Kidney capillary endothelial cell (primary cell): ENCODE measurements around the gene TXK.

ENCODE experiments used
- DNase-seq: peaks from one replicate; pipeline ENCODE4 v3.0.0-alpha.2; 2018; ENCODE audit warnings: low spot score

The TXK gene

DNA sequence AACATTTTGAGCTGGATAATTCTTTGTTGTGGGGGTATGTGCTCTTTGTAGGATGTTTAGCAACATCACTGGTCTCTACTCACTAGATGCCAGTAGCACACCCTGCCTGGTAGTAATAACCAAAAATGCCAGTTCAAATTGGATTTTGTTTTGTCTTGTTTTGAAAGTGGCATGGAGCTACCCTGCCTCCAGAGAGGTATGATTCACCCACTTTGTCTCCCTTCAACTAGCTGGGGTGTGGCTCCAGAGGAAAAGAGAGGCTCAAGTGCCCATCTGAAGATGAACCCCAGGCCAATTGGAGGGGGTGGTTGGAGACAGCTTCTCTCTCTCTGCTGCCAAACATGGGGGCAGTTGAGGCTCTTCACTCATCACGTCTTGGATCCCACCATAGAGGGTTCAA lies 83.0 kb downstream of the TXK start:
- DNase-seq = no peak

DNA sequence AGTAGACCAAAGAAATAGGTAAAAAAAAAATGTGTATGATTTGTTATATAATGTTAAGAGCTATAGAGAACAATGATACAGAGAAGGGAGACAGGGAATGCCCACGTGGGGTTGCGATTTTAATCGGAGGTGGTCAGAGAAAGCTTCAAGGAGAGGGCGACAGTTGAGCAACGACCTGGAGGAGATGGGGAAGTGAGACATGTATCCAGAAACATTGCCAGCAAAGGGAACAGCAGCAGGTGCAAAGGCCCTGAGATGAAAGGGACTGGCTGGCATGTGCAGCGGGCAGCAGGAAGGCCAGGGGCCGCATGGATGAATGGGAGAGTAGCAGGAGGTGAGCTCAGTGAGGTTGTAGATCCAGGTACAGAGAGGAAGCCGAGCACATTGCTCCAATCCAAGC lies 84.6 kb downstream of the TXK start:
- no peak for DNase-seq

DNA sequence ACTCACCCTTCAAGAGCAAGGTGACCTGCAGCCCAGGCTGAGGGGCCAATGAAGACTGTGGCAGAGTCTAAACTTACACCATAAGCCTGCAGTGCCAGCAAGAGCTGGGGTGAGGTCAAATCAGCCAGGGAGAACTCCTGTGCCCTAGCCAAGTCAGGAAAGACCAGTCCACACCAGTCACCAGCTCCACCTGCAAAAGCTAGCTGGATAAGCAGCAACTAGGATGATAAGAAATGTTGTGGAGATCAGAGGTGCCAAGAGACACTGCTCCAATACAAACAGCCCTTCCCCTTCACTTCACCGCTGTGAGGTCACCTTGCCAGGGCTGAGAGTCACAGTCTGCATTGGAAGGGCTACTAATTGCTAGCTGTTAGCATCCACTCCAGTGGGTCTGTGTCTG lies 86.2 kb downstream of the TXK start:
- DNase-seq = no peak

DNA sequence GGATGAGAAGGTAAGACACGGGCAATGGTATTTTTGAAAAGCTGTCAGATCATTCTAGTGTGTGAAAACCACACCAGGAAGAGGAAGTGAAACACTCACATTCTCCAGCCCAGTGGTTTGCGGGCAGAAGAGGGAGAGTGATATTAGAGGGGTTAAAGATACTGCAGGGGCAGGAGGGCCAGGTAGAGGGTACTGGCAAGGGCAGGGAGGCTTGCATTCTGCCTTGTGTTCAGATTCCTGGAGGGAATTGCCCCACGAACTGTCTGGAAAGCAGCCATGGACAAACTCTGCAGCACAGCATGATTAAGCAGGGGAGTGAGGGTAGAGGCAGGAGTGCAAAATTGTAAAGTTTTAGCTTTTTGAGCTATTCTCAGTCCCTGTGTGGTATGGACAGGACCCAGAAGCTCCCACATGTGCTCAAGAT lies 86.6 kb downstream of the TXK start:
- no peak for DNase-seq

DNA sequence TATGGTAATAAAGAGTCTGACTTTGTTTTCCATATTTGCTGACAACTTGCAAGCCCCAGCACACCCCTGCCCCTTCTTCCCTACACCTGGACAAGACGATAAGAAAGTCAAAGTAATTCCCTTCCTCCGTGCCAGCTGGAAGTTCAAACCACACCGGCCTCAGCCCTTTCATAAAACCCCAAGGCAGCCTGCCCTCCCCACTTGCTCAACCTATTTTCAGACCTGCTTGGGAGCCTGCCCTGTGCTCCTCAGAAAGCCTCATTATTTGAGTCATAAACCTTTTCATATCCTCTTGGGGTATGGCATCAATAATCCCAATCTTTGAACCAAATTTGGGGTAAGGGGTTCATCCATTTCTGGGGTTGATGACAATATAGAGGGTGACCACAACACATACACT lies 88.0 kb downstream of the TXK start:
- no peak for DNase-seq

DNA sequence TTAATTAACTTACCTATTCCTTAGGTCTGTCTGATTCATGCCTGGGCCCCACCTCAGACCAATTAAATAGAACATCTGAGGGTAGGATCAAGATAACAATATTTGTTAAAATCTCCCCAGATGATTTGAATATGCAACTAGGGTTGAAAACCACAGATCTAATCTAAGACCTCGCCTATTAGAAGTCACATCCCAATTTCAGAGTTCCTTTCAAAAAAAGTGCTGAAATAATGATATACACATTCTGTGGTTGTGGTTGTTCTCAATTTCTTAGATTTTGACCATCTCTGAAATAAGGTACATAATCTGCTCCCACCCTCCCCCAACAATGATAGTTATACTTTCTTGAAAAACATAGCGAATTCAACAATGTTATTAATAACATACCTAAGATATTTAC lies 89.8 kb downstream of the TXK start:
- no peak for DNase-seq

DNA sequence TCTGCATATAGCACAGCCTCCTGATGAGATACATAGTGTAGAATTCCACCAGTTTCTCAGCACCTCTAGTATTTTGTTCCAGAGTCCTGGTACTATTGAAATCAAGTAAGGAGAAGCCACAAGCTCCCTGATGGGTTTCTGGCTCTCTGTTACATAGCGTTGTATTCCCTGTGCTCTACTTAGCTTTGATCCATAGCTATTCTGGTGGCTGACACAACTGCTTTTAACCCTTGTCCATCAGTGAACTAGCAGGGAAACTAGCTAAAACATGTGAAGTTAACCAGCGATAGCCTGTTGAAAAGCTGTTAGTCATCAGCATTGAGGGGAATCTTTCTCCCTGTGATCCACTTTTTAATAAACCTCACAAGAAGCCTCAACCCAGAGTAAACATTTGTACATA lies 90.5 kb downstream of the TXK start:
- no peak for DNase-seq

DNA sequence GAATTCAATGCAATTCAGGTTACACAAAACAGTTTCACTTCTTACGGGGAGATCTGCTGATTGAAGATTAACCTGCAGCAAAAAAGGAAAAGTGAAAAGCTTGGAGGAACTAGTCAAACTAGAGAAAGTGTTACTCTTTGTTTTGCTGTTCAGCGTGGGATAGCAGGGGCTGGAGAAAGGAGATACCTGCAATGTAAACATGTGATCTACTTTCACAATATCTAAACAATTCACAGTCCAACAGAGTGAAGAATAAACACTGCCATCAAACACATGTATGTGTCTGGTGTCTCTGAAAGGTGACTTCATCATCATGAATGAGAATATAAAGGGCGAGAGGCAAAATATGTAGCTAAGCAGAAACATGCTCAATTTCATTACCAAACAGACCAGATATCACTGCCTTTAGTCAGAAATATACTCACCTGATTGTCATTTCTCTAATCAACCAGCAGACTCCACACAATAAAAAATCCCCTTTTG lies 91.0 kb downstream of the TXK start:
- DNase-seq = no peak

DNA sequence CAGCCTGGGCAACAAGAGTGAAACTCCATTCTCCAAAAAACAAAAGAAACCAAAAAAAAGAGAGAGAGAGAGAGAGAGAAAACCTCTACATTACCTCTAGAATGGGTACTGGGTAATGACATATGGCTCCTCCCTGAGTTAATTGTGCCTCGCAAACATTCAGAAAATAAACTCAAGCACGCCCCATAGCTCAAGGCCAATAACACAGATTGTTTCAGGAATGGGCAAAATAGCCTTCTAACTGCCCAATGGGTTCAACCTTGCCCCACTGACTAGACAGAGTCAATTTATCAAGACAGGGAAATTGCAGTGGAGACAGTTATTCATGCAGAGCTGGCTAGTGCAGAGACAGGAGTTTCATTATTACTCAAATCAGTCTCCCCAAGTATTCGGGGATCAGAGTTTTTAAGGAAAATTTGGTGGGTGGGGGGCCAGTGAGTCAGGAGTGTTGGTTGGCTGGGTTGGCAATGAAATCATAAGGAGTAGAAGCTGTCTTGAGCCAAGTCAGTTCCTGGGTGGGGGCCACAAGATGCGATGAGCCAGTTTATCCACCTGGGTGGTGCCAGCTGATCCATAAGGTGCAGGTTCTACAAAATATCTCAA lies 92.4 kb downstream of the TXK start:
- no peak for DNase-seq

DNA sequence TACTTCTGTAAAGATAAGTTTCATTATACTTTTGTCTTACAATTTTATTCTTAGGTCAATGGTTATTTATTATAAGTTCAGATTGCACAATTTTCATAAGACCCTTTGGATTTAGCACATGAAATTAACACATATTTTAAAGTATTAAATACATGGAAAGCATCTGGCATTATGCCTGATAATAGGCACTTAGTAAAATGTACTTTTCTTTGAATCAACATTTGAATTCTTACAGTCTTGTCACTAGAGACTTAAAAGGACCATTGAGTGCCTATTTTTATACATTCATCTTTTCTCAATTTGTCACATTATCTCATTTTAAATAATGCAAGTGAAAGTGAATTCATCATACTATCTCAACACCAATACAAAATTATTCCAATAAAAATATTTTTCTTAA lies 94.5 kb downstream of the TXK start:
- DNase-seq = no peak

DNA sequence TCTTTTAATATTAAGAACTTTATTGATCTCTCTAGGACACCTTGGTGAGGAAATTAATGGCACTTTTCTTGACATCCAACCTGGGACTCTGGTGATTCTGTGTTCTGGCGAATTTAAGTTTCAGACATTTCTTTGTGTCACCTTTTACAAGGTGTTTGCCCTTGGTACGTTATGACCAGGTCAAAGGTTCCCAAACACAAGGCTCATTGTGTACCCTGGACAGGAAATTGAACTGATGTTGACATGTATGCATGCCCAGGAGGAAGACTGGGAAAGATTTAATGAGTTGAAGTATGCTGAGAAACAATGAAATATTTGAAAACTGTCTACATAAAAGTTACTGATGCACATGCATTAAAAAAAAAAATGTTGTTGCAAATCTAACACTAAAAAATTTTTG lies 95.4 kb downstream of the TXK start:
- no peak for DNase-seq

DNA sequence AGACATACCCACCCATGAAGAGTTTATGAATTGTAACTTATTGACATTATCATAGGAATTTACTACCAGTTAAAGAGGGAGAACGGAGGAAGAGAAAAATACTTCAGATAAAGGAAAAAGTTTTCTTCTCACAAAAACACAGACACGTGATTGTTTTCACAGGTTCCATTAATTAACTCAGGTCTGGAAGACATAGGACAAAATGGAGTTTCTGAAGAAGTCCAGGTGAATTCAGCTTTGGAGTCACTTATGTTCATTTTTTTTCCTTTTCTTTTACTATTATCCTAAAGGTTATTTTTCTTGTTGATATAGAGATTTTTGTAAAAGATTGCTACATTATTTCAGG lies 97.0 kb downstream of the TXK start:
- no peak for DNase-seq

DNA sequence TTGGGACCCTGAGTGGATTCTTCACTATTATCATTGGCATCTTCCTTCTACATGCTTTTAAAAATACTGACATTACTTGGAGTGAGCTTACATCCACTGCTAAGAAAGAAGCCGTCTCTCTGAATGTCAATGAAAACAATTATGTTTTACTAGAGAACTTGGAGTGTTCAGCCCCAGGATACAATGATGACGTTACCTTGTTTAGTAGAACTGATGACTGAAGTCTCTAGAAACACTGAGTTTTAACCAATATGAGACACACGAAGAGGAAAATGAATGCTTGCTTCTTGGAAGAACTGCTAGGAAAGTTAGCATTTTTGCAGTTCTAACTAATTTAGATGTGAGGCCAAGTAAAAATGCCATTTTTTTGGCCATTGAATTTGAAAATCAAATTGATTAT lies 98.1 kb downstream of the TXK start:
- no peak for DNase-seq

DNA sequence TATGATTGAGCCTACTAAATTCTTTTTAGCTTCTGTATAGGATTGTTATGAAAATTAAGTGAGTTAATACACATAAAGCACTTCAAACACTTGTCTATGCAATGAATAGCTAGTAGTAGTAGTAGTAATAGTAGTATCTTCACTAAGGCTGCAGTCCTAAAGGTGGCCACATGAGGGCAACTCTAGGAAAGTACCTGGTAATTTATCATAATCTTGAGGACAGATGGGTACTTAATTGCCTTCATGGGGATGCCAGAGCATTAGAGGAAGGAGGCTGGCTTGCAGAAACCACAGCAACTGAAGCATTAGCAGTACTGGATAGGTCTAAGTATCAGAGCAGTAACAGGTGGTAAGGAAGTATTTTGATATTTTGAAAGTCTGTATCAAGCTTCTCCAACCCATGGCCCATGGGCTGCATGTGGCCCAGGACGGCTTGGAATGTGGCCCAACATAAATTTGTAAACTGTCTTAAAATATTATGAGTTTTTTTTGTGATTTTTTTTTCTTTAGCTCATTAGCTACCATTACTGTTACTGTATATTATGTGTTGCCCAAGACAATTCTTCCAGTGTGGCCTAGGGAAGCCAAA lies 100.1 kb downstream of the TXK start:
- DNase-seq = peak; percentile 11

DNA sequence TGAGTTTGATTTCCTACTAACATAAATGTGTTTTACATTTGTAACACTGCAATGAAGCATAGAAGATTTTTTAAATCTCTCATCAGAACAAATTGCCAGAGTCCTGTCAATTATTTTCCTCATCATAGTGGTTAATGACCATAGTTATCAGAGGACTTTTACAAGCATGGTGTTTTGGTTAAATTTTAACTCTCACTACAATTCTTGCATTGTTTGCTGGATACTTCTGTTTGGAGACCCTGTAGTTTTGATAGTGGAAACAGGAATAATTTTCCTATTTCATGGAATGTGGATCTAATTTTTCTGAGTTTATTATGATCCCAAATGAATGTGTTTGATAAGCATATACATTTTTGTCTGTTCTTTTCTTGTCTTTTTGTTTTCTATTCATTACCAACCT lies 100.6 kb downstream of the TXK start:
- no peak for DNase-seq

DNA sequence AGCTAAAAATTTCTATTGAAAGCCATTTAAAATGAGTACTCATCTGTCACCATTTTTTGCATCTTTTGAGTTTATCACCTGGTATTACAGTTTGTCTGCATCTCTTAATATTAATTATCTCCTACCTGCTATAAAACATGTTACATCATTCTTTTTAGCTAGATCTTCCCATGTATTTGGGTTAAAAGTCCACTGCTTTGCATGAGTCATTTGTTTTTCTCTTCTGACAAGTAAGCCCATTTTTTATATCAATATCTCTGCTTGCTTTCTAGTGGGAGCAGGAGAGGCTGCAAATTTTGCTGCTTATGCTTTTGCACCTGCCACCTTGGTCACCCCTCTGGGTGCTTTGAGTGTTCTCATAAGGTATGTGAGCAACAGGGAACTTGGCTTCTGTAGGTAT lies 101.3 kb downstream of the TXK start:
- DNase-seq = no peak

DNA sequence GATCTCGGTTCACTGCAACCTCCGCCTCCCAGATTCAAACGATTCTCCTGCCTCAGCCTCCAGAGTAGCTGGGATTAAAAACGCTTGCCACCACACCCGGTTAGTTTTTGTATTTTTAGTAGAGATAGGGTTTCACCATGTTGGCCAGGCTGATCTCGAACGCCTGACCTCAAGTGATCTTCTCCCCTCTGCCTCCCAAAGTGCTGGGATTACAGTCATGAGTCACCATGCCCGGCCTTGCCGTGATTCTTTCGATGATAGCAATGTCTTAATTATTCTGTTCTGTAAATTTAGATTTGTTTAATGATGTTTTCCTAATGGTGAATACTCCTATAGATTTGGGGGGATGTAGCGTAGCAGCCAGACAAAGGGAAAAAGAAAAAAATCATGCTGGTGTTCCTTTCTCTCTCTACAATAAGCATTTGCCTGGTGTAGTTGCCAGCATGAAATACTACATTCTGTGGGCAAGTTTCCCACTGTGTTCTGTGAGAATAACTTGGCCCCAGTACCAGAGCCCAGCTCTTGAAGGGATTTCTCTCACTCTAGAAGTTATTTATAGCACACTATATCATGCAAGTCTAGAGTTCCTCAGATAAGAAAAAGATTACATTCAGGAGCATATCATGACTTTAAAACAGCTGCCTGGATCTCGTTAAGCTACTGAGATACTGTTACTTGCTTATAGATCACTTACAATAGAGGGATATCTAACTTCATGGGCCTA lies 102.1 kb downstream of the TXK start:
- DNase-seq = no peak

DNA sequence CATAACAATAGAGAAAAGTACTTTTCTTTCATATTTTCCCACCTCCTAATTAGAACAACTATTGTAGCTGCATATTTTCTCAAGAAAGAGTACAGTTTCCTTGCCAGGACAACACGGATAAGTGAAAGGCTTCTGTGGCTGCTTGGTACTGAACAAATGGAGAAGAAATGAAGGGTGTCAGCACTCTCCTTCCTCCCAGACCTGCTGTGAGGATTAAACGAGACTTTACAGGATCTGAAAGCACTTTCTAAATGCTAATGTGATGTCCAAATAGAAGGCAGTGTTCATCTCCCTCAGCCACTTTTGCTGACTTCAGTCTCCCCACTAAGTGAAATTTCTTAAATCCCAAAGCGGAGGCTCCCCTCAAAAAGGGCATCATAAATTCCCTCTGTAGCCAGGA lies 103.6 kb downstream of the TXK start:
- DNase-seq = no peak

DNA sequence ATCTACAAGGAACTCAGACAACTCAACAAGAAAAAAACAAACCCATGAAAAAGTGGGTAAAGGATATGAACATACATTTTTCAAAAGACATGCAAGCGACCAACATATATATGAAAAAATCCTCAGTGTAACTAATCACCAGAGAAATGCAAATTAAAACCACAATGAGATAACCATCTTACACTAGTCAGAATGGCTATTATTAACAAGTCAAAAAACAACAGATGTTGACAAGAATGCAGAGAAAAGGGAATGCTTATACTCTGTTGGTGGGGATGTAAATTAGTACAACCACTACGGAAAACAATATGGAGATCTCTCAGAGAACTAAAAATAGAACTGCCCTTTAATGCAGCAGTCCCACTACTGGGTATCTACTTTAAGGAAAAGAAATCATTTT lies 105.4 kb downstream of the TXK start:
- DNase-seq = no peak

DNA sequence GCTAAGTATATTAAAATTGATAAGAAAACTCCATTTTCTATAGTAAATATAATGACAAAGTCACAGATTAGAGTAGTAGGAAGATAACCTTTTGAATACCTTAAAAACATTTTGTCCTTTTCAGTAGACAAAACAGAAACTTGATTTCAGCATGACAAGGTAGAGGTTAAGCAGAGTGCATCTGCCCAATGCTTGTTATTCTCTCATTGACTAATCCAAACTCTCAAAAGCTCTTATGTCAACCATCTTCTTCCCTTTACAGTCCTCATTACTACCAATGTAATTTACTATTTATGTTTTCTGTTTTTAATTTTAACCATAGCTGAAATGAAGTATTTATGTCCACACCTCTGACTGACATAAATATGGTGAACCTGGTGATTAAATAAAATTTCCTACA lies 106.4 kb downstream of the TXK start:
- no peak for DNase-seq

DNA sequence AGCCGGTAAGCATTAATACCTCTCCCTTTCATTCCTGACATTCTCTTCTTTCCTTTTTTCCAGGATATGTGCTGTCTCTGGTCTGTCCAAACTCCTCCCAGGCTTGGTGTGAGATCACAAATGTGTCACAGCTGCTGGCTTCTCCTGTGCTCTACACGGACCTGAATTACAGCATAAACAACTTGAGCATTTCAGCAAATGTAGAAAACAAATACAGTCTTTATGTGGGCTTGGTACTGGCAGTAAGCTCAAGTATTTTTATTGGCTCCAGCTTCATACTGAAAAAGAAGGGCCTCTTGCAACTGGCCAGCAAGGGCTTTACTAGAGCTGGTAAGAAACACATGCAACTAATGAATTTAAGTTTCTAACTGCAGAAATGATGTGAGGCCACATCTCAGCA lies 109.0 kb downstream of the TXK start:
- DNase-seq = no peak

DNA sequence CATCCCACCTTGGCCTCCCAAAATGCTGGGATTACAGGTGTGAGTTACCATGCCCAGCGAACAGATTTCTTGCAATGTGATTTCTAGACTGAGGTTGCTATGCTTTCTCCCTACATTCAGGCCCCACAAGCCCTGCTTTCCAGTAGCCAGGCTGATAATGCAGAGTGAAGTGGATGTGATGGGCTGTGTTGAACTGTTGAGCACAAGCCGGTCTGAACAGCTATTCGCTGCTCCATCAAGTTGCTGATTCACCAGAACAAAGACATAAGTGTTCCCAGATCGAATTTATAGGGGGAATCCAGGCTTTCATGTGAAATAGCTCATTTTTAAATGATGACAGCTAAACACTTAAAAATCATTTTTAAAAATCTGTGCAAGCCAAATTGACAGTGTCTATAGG lies 109.5 kb downstream of the TXK start:
- no peak for DNase-seq

DNA sequence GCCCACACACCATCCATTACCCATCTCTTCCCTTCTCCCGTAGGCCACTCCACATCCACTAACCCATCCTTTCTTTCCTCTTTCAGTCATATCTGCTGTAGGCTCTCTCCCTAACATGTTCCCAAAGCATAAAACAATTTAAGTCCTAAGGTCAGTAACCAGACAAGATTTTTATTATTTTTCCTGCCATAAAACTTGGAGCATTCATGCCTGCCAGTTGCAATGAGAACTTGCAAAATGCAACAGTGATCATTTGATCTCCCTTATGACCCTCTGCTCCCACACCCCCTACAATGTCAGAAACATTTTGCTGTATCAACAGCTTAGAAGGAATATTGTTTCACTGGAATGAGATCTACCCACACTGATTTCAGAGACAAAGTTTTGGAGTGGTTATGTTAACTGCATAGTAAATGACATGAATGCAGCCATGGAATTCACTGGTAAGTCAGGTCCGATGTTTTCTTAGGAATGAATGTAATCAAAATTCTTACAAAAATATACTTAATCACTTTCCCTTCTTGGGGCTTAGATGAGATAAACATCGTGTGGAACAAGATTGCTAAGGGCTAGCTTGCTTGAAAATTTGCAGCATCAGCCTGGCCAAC lies 111.8 kb downstream of the TXK start:
- DNase-seq = no peak
